GM19463 (cell line): Measurements from ENCODE around the gene EARS2.
A peak's percentile ranks its signal among the peaks of the same experiment; 100 is the strongest.

Experiments used
- ATAC-seq: cut with Tn5 transposase; IDR thresholded peaks from one replicate; pipeline ENCODE4 v1.9.1; 2021; ENCODE audit warnings: mild to moderate bottlenecking, moderate library complexity; ENCODE audit not compliant: unreplicated experiment

EARS2 gene

DNA sequence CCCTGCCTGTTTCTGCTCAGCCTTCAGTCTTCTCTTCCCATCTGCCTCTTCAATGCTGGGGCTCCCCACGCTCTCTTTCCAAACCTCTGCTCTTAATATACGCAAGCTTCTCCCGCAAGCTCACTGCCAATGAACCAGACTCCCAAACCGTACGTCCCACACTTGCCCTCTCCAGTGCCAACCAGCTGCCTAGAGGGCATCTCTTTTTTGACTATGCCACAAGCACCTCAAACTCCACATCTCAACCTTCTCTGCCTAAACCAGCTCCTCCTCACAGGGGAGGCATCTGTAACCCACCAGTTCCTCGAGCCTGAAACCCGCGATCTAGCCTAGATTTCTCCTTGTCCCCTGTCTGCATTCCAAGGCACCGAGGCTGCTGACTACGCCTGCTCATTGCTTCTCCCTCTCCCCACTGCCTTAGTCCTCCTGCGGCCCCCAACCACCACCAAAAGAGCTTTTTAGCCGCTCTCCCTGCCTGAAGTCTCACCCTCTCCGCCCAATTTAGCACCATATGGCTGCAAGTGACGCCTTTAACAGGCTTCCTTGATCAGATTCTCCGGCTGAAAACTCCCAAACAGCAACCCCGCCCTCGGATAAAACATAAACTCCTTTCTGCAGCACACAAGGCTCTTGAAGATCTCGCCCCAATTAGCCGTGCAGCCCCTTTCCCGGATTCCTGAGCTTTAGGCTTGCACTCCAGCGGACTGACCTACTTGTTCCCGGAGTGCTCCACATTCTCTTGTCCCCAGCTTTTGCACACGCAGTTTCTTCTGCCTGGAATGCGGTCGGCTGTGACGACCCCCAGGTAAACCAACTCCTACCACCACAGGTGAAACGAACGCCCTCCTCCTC, 48.3 kb downstream of the EARS2 start:
- no peak for ATAC-seq

GRCh38 chr16:23506606-23506994, 50.5 kb downstream of the EARS2 start:
- no peak for ATAC-seq

DNA sequence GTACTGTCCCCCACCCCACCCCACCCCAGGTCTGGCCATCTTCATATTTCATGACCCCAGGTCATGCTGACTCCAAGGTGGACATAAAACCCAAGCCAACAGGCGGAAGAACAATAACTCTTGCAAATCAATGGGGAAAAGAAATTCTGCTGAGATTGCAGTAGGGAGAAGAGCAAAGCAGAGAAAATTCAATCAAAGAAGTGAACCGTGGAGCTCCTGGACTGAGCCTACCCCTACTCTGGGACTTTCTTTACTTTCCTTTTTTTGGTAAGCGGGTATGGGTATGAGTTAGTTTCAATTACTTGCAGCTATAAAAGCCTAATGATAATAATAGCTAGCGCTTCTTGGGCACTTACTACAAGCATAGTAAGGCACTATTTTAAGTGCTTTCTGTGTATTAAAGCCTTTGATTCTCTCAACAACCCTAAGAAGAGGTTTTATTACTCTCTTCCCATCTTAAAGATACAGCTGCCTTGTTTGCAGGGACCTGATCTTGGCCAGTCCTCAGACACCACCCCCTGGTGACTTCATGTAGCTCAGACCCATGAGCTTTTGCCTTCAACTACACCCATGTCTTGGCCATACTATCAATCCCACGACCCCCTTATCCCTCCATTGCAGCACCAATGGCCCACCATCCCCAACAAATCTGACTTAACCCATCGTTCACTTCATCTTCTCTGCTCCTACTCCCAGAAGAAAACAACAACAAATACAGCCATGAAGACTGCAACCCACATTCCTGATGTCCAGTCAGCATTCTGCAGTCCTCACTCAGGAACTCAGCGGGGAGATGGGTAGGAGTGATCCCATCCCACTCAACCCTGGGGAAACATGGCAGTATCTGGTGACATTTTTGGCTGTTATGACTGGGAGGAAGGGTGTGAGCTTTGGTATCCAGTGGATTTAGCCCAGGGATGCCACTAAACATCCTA, 51.2 kb downstream of the EARS2 start:
- no peak for ATAC-seq

GRCh38 chr16:23505180-23505665, 51.9 kb downstream of the EARS2 start:
- ATAC-seq, result no peak

DNA sequence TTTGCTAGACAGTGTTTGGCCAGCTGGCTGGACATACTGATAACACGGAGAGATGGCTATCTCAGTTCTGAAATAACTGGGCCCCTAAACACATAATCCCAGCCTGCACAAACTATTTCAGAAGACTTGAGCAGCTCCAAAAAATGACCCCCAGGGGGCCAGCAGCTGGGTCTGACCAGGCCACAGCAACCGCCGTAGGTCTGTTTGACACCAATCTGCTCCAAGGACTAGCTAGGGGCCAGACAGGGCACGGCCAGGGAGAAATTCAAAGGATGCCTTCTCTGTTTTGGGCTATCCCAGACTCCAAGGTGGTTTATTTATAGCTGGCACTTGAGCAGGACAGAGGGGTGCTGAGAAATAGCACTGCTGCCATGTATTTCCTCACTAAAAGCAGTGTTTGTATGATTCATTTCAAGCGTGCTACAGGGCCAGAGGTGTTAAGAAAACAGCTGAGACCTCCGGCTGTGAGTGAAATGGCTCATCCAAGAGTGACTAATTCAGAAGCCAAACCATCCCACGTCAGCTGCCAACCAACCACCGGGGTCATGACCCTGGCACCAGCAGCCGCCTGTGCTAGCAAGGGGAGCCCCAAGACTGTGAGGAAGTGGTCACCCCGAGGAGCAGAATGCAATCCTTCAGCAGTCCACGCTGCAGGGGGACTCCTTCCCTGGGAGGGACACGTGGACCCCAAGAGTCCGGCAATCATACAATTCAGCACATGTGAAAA, 52.5 kb downstream of the EARS2 start:
- peak; percentile 73 for ATAC-seq

GRCh38 chr16:23504076-23504452, 53.1 kb downstream of the EARS2 start:
- ATAC-seq, result peak; percentile 15

GRCh38 chr16:23502466-23502865, 54.7 kb downstream of the EARS2 start:
- ATAC-seq, result no peak

DNA sequence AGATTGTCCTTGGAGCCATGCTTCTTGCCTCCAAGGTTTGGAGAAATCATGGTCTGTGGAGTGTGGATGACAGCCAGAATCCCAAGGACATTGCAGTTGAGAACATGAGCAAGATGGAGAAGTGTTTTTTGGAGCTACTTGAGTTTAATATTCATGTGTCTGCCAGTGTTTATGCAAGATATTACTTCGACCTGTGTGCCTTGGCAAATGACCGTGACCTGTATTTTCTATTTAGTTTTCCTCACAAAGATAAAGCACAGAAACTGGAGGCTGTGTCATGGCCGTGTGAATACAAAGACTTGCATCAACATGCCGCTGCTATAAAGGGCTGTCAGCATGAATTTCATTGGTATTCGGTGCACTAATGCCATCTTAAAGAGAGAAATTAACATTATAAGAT, 55.9 kb downstream of the EARS2 start:
- no peak for ATAC-seq

- ATAC-seq, result no peak
These were observed 56.3 kb downstream of the EARS2 start for GRCh38 chr16:23500862-23501225.

DNA sequence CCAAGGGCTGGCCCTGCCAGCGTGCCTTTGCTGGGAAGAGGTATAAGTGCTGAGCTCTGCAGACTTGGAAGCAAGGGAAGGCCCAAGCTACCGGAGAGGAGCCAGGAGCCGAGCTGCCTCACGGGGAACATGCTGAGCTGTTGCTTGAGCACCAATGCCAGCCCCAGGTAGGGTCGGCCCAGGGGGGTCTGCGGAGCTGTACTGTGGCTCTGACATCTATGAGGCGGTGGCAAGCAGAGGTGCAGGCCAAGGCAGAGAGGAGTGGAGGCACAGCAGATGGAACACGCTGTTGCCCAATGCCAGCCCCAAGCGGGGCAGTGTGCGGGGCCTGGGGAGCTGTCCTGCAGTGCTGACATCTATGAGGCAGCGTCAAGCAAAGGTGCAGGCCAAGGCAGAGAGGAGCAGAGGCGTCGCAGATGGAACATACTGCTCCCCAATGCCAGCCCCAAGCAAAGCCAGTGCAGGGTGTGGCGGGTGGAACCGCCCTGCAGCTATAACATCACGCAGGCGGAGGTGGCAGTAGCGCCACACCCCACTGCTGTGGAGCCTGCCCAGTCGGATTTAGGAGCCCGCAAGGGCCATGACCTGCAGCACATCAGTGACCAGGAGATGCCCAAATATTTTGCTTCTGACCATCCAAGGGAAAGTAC, 56.8 kb downstream of the EARS2 start:
- no peak for ATAC-seq

GRCh38 chr16:23499801-23500200, 57.3 kb downstream of the EARS2 start:
- no peak for ATAC-seq

DNA sequence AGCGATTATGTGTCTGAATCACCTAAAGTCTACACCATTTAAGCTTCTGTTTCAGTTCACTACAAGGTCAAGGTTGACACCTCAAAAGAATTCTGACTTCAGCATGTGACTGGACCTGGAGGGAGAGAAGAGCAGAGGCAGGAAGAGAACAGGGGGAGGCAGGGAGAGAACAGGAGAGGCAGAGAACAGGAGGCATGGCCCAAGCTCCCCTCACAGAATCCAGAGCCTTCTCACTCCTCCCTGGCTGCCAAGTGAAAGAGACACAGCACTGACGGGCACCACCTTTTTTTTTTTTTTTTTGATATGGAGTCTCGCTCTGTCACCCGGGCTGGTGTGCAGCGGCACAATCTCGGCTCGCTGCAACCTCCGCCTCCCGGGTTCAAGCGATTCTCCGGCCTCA, 58.3 kb downstream of the EARS2 start:
- no peak for ATAC-seq

DNA sequence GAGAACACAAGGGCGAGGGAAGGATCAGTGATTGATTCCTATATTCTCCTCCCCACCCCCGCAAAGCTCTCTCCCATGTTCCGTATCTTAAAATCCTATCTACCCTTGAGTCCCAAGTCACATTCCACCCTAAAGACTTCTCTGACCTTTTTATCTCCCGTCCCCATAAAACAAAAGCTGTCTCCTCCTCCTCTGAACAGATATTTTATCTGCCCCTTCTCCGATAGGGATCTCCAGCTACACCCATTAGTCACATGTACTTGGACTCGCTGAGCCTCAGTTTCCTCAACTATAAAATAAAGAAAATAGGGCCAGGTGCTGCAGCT, 59.6 kb downstream of the EARS2 start:
- ATAC-seq, result no peak

DNA sequence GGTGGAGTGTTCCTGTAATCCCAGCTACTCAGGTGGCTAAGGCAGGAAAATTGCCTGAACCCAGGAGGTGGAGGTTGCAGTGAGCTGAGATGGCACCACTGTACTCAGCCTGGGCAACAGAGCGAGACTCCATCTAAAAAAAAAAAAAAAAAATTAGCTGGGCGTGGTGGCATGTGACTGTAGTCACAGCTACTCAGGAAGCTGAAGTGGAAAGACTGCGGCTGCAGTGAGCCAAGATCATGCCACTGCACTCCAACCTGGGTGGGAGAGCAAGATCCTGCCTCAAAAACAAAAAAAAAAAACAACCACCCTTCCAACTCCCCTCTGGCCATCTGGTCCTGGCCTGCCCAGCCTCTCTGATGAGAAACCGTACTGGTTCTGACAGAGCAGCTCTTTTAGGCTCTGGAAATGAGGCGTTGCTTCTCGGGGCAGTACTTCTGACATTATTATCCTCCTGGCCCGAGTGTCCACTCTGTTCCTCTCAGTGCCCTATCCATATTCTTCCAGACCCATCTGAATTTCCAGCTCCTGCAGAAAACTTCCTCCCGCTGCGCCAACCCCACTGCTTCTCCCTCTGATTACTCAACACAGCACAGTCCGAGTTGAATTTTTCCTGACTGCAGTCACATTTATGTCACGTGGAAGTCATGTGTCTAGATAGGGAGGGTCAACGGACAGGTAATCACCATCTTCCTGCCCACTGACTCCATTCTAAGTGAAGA, 60.2 kb downstream of the EARS2 start:
- no peak for ATAC-seq

GRCh38 chr16:23495671-23496070, 61.5 kb downstream of the EARS2 start:
- no peak for ATAC-seq

- no peak for ATAC-seq
These were observed 63.0 kb downstream of the EARS2 start for GRCh38 chr16:23494188-23494587.

- ATAC-seq, result no peak
These were observed 65.4 kb downstream of the EARS2 start for GRCh38 chr16:23491490-23492391.

DNA sequence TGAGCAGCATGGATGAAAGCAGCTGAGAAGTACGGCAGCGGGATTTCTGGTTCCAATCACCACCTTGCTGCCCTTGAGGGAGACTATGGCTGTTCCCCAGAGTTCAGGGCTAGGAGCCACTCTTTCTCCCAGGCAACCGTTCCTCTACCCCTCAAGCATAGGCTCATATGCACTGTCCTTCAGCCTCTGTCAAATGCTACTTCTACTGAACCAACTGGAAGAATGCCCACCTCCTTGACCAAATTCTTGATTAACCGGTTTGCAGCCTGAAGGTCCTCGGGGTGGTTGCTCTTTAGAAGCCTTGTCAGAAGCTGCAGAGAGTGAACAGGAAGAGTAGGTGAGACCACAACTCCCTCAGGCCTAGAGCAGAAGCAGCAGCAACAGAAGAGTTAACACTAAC, 70.7 kb downstream of the EARS2 start:
- ATAC-seq, result no peak

DNA sequence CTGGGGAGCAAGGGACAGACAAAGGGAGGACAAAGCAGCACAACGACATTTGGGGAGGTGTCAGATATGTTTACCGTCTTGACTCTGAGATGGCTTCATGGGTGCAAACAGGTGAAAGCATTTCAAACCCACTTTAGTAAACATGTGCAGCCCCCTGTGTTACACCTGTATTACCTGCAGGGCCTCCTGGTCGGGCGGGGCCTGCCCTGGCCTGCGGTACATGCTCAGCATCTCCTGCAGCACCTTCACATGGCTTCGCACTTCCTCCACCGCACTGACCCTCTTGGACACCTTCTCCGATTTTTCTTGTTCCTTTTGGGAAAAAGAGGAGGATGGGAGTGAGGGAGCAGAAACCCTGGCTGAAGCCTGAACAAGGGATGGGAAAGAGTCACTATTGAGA, 71.3 kb downstream of the EARS2 start:
- no peak for ATAC-seq
